Islet of Langerhans (tissue), 1 donor: Measurements from ENCODE around the gene ATP8B3.
"Not testable (repeated sequence)": the region's sequence is repeated elsewhere in the genome, so short reads cannot be mapped to it uniquely, and the experiment has no call there.

ENCODE experiments used
- FAIRE-seq: peaks from one replicate; lab custom pipeline; 2011; peaks lifted over from hg19 to GRCh38; lab: Jason Lieb, UNC

Gene ATP8B3

DNA sequence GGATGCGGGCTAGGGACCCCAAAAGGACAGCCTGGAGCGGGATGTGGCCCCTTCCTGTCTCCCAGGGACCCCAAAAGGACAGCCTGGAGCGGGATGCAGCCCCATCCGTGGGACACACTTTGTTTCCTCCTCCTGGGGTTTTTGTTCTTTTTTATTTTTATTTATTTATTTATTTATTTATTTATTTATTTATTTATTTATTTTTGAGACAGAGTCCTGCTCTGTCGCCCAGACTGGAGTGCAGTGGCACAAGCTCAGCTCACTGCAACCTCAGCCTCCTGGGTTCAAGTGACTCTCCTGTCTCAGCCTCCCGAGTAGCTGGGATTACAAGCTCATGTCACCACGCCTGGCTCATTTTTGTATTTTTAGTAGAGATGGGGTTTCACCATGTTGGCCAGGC, 14.8 kb downstream of the ATP8B3 start:
- FAIRE-seq = not testable (repeated sequence)

DNA sequence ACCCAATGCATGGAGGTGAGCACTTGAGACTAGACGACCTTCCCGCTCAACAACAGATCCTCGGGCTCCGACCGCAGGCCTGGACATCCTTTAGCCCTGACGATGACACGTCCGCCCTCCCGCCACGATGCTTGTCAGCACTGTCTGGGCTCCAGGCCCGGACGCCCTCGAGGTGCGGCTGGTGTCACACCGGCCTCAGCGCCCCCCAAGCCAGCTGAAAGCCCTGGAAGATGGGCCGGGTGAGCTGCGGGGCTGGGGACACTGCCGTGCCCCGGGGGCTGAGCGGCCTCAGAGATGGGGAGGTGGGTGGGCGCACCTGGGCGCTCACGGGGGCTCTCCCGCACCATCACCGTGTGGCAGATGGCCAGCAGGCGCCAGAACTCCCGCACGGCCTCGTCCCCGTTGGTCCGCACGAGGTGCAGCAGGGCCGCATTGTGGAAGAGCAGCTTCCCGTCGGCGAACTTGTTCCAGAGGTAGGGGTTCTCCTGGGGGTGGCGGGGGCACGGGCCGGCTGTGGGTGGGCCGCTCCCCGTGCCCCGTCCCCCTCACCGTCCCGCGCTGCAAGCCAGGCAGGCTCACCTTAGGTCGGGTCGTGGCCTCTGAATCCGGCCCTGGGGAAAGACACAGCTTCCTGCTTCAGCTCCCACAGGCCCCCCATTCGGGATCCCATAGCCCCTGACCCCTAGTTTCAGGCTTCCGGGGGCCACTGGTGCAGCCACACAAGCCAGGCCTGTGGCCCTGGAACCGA, 15.5 kb downstream of the ATP8B3 start:
- FAIRE-seq = no peak

DNA sequence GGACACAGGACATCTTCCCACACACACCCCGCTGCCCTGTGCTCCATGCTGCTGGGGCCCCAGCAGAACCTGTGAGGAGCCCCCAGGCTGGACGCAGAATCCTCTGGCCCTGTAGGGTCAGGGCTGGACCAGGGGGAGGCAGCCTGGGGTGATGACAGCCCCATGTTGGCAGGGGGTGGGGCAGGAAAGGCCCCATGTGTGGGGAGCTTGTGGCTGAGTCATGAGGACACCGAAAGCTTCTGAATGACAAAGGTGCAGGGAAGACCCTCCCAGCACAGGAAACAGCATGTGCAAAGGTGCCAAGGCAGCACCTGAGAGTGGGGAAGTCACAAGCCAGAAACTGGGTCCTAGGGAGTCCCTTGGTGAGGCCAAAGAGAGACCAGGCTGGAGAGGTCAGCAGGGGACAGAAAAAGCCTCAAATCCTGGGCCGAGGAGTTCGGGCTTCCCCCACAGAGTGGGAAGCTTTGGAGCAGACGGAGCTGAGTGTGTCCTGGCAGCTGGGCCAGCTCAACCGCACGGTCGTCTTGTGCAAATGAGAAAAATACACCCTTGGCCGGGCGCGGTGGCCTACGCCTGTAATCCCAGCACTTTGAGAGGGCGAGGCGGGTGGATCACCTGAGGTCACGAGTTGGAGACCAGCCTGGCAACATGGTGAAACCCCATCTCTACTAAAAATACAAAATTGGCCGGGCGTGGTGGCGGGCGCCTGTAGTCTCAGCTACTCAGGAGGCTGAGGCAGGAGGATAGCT, 17.5 kb downstream of the ATP8B3 start:
- FAIRE-seq = no peak

DNA sequence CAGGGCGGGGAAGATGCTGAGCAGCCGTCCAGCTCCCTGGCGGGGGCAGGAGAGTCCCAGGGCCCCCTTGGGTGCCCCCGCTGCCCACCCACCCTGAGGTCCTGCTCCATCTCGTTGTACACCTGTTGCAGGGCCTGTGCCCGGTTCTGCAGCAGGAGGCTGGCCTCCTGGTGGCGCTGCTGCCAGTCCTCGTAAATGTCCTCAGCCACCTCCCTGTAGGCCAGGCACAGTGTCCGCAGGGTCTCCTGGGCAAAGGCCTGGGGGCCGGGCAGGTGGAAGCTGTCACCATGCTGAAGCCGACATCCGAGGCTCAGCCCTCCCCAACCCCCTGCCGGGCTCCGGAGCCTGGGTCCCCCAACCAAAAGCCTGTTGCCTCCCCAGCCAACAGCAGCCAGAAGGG, 20.2 kb downstream of the ATP8B3 start:
- FAIRE-seq = no peak

DNA sequence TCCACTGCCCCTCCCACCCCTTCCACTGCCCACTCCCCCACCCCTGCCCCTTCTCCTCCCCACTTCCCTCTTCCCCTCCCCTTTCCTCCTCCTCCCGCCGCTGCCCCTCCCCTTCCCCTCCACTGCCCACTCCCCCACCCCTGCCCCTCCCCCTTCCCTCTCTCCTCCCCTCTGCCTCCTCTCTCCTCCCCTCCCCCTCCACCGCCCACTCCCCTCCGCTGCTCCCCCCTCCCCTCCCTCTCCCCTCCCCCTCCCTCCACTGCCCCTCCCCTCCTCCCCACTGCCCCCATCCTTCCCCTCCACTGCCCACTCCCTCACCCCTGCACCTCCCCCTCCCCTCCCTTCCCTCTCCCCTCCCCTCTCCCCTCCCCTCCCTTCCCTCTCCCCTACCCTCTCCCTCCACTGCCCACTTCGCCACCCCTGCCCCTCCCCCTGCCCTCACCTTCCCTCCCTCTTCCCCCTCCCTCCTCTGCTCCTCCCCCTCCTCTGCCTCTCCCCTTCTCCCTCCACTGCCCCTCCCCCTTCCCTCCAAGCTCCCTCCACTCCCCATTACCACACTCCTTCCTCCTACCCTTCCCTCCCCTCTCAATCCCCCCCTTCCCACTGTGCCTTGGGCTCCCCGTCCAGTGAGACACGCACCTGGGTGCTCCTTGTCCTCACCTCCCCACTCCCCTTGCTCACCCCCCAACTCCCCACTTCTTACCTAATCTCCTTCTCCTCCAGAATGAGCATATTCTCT, 21.9 kb downstream of the ATP8B3 start:
- FAIRE-seq = no peak

DNA sequence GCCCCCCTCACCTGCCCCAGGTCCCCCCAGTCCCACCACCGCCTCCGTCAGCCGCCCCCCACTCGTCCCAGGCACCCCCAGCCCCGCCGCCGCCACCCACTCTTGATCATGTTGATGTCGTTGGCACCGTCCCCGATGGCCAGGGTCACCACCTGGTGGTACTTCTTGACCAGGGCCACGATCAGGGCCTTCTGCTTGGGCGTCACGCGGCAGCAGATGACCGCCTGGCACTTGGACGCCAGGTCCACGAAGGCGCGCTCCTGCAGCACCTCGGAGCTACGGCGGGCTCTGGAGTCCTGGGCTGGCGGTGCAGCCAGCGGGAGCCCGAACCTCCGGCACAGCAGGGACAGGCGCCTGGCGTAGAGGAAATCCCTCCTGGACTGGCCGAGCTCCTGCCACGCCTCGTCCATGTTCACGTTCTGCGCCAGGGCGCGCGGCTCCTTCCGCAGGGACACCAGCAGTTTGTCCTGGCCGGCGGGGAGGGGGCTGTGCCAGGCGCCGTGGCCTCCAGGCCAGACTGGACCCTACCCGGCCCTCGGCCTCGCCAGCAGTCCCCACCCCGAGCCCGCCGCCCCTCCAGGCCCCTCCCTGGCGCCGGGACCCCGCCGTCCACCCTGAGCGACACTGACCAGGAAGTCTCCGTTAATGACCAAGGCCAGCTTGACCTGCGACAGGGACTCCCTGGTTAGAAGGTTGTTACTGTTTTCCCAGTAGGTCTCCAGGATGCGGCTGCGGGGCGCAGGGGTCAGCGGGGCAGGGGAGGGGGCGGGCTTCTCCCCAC, 22.6 kb downstream of the ATP8B3 start:
- FAIRE-seq = no peak

DNA sequence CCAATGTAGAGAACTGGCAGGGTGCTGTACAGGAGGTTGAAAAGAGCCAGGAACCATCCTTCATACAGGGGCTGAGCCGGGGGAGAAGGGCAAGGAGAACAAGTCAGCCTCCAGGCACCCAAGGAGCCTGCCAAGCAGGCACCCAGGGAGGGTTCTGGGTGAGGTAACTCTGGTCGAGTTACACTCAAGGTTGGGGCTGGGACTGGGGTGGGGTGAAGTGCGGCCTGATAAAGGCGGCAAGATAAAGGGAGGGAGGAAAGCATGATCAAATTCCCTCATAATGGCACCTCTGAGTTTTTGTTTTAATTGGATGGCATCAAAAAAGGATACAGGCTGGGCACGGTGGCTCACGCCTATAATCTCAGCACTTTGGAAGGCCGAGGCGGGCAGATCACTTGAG, 25.0 kb downstream of the ATP8B3 start:
- no peak for FAIRE-seq

DNA sequence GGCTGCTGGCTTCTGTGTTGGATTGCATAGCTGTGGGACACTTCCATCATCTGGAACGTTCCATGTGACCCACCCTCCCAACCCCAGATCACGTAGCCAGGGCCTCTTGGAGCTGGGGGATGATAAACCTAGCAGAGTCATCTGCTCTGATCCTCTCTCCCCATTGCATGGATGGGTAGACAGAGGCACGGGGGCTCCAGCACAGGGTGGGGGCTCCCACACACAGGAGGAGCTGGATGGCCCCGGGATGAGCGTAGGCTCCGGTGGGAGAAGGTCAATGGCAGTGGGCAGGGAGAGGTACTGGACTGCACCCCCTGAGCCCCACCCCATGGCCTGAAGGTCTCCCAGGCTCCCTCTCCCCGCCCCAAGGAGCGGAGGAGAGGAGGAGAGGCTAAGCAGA, 25.4 kb downstream of the ATP8B3 start:
- no peak for FAIRE-seq

DNA sequence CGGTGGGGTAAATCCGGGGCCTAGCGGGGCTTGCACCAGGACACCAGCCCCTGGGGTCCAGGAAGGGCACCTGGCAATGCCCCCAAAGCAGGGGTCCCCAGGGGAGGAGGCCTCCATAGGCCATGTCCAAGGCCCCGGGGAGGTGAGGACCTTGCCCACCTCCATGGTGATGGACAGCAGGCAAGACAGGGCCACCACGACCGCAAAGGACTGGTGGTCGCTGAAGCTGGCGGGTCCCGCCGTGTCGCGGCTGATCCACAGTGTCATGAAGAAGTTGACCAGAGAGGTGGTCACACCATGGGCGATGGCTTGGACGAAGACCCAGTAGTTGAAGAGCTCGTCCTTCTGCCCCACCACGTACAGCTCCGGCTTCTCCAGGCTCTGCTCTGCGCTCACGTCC, 26.8 kb downstream of the ATP8B3 start:
- FAIRE-seq = no peak

DNA sequence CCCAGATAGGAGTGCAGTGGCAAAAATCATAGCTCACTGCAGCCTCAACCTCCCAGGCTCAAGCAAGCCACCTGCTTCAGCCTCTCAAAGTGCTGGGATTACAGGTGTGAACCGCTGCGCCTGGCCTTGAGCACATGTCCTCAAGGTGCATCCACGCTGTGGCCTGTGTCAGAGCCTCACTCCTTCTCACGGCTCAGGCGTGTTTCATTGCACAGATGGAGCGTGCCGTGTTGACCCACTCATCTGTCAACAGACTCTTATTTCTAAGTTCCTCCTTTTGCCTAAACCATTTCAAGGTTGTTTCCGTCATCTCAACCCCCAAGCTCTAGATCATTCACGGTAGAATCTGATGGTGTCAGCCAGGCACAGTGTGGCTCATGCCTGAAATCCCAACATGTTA, 28.2 kb downstream of the ATP8B3 start:
- no peak for FAIRE-seq

DNA sequence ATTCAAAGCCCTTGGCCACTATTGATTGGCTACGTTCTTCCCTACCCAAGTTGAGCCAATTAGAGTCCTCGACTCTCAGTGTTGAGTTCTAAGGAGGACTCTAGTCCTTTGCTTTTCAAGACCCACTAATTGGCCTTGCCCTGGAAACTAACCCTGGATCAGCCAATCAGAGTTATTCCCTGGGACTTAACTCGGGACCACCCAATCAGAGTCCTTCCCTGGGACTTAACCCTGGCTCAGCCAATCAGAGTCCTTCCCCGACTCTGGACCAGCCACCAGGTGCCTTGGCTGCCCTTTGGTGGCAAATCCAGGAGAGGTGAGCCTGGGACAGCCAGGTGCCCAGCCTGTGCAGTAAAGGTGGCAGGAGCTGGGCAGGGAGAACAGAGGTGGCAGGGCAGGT, 28.7 kb downstream of the ATP8B3 start:
- no peak for FAIRE-seq

DNA sequence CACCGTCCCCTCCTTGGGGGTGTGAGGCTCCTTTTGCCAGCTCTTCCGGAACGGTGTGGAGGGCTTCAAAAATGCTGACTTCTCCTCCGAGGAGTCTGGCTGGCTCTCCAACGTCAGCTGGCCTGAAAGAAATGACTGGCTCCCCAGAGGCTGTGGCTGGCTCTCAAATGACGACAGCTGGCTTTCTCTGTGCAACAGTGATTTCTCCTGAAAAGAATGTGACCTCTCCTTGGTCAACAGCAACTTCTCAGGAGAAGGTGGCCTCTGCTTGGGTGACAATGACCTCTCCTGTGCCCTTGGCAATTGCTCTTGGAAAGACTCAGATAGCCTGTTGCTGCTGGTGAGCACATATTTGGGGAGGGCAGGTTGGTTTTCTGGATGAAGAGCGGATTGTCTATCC, 29.6 kb downstream of the ATP8B3 start:
- no peak for FAIRE-seq

DNA sequence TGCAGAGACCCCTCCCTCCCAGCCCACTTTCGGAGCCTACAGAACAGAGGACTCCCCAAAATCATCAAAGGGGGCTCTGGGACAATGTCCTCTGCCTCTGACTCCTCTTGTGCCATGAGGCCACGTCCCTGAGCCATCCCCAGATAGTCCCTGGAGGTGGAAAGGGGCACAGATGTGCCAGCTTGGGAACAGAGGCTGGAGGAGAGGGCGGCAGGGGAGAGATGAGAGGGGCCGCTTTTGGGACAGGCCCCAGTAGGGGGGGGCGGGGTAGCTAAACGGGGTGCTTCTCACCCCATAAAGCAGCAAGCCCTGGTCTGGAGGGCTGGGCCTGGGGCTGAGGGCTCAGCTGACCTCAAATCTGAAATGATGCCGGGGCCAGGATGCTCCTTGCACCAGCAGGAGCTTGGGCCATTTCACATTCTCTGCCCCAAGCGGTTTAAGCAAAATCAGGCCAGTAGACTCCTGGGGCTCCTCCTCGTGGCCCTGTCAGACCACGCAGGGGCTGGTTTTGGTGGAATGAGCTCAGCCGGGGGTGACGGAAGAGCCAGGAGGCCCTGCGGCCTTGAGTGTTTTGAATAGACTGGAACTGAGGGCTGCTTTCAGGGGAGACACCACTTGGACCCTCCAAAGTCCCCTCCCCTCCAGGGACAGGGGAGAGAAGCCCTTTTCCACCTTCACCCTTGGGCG, 31.7 kb downstream of the ATP8B3 start:
- FAIRE-seq = no peak

DNA sequence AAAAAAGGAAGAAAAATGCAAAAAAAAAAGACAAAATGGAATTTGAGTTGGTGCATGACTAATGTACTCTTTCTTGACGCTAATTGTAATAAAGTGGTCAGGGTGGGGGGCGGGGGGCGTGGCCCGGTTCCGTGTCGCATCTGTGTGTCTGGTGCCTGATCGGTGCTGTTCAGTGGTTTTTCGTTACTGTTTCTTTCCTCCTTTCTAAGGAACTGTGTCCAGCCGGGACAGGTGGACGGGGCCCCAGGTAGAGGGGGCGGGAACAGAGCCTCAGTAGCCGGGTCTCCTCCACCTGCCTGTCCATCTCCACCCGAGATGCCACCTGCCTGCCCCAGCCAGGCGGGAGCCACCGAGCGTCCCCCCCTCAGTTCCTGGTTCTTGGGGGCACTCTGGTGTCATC, 32.5 kb downstream of the ATP8B3 start:
- no peak for FAIRE-seq

DNA sequence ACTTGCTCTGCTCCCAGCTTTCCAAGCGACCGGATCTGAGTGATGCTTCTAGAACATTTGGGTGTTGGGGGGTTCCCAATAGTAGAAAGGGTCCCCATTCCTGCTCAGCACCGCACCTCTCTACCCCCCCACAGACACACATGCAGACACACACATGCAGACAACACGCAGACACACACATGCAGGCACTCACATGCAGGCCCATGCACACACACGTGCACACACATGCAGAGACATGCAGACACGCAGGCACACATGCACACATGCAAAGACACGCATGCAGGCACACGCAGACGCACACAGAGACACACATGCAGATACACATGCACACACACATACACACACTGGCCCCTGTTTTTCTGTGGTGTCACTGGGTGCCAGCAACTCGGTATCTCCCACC, 34.9 kb downstream of the ATP8B3 start:
- FAIRE-seq = no peak

DNA sequence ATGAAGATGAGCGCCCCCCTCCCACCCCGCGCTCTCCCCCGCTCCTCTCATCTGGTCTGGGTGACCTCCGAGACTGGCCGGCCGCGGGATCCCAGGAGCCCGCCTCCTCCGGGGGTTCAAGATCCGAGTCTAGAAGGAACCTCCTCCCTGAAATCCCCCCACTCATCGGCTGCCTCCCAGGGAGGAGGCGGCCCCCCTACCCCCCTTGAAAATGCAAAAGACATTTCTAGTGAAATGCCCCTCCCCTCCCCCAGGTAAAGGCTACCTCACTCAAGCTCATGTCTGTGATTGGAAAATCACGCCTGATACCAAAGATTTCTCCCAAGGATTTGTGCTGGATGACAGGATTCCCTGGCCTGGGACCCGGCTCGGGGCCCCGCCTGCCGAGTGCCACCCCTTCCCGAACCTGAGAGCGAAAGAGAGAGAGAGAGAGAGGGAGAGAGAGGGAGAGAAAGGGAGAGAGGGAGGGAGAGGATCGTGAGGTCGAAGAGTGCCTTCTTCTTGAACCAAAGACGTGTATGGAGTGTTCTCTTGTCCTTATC, 35.4 kb downstream of the ATP8B3 start:
- no peak for FAIRE-seq

DNA sequence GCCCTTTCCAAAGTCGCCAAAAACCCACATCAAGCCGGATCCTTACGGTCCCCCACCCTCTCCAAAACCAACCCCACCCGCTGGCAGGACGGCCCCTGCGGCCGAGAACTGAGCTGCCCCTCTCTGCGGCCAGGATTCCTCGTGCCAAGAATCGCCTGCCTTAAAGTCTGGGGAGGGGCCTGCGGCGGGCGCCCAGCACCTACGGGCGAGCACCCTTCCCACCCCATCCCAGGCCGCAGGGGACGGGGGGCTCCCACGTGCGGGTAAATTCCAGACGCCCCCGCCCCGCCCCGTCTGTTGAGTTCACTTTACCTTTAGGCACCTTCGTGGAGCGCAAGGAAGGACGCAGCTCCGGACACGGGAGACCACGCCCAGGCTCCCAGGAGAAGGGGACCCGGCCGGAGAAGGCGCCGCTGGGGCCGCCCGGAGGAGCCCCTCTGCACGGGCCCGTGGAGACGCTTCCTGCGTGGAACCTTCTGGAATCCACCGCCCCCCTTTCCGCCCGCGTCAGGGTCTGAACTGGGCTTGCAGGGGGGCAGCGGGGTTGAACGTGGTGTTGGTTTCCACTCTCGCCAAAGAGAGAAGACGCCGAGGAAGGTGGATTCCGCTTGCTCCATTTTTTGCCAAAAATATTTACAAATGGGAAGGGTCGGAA, 36.0 kb downstream of the ATP8B3 start:
- FAIRE-seq = no peak

DNA sequence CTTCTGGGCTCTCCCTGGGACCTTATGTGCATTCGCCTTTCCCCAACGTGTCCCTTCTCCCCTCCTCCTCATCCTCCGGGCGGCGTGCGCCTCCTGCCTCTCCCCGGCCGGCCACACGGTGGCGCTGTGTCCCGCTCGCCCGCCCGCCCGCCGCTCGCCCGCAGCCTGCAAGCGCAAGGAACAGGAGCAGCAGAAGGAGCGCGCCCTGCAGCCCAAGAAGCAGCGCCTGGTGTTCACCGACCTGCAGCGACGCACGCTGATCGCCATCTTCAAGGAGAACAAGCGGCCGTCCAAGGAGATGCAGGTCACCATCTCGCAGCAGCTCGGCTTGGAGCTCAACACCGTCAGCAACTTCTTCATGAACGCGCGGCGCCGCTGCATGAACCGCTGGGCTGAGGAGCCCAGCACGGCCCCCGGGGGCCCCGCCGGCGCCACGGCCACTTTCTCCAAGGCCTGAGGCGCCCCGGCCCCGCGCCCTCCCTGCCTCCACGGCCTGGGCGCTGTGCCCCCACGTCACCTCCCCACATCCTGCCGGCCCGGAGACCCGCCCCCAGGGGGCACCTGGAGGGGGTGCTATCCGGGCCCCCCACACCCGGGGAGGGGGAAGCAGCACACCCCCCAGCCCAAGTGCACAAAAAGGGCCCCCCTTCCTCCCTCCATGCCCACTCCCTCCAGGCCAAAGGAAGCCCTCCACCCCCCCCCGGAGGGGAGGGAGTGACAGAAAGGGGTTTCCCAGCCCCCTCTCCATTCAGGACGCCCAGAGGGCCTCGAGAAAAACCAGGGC, 36.9 kb downstream of the ATP8B3 start:
- no peak for FAIRE-seq

DNA sequence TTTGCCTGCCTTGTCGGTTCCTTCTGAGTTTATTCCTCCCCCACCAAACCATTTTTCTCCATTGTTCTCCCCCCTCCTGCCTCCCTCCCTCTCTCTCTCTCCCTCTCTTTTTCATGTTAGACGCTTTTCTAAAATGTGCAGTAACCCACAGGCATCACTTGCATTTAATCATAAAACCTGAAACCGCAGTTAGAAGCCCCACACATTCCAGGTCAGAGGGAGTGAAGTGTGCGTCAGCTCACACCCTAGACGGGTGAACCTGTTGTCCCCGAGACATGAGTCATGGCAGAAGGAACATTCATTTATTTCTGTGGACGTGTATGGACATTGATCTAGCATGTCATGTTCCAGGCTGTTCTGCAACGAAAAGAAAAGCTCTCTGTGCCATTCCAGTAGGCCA, 38.9 kb downstream of the ATP8B3 start:
- no peak for FAIRE-seq

DNA sequence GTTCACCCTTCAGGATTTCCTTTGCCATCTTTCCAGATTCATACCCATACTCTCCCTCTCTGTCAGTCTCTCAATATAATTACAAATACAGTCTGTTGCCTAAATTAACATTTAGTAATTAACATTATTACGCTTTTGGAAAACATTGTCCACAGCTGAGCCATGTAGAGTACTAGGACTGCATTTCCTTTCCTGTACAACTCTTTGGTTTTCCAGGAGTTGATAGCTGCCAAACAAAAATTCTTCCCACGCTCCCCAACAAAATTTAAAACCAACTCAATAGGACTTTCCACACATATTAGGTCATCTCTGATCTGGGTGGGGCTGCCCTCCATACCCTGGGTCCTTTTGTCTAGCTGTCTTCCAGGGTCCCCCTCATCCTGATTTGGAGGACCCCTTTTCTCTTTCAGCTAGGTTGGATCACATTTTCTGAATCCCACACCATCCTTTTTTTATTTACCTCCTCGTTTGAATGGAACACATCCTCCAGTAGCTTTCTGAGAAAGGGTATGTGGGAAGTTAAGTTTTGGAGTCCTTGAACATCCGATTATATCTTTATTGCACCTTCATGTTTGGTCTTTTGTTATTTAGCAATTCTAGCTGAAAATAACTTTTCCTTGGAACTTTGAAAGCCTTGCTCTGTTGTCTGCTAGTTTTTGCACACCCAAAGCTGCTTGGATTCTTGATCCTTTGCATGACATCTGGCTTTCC, 41.1 kb downstream of the ATP8B3 start:
- FAIRE-seq = no peak
